GM18517 (cell line): ENCODE results near the gene EPHA4.

ENCODE experiments used
- ATAC-seq: cut with Tn5 transposase; IDR thresholded peaks from one replicate; pipeline ENCODE4 v1.9.1; 2021; ENCODE audit warnings: mild to moderate bottlenecking, moderate library complexity; ENCODE audit not compliant: unreplicated experiment

The EPHA4 gene

DNA sequence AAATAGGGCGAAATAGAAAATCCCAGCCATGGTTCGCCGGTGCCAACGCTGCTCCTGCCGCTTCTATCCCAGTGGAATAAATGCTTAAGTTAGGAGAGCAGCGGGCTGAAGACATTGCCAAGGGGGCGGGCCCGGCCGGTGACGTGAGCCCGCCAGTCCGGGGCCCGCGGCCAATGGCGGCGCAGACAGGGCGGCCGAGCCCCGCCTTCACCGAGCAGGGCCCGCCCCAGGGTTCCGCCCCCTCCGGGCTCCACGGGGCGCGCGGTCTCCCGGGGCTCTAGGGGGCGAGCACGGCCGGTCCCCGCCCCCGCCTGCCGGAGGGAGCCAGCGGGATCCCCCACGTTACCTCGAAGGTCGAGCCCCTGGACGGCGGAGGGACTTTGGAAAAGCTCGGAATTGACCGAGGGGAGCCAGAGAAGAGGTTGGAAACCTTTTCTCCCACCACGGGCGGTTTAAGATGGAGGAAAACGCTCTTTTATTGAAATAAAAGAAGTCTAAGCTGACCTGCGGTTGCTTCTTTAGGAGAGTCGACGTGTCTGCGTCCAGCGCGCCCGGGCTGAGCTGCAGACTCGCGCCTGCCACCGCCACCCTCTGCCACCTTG, at the start of gene EPHA4:
TSS of gene EPHA4 (minus strand) at position 86 of the 602 bp plus-strand sequence. CDS start at position 30, 56 bp downstream.
- ATAC-seq = peak; percentile 79

DNA sequence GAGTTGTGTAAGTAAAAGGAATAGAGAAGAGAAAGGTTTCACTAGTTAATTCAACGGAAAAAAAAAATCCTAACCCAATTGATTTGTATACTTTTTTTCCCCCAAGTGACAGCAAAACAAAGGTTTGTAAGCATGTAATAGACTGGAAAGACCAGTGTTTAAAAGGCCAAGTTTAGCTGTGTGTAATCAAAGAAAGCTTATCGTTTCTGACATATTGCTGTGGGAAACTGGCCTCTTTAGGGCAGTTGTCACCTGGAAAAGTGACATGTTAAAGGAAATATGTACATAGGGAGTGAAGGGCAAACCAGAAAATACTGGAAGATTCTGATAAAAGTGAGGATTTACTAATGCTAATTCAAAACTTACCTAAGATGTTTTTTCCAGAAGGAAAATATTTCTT, 45.9 kb upstream of the EPHA4 start:
- ATAC-seq = no peak

DNA sequence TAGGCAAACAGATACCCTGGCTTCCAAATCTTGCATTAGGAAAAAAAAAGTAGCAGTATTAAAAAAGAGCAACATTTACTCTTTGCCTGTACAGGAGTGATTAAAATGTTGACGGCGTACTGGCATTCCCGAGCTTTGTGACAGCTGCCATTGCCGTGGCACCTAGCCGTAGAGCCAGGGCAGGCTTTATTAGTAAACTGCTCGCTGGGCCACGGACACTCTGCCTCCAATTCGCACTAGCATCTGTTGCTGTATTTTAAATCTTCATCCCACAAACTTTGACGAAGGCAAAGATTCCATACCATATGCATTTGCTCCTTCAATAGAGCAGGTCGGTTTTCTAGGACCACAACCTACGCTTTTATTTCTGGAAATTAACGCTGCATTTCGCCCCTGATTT, 44.5 kb upstream of the EPHA4 start:
- ATAC-seq = no peak

DNA sequence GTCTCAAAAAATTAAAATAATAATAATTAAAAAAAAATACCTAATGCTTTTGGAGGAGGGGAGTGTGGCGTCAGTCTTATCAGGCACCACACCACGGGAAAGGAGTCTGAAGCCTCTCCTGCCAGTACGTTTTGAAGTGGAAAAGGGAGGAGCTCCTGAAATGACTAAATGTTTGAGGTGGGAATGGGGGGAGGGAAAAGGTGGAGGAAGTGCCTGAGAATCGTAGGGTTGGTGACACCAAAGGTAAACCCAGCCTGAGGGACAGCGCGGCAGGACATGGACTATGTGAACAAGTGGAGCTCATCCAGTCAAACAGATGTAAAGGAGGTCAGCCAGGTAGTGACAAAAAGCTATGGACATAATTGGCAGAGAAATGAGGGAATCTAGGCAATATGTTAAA, 42.2 kb upstream of the EPHA4 start:
- no peak for ATAC-seq

DNA sequence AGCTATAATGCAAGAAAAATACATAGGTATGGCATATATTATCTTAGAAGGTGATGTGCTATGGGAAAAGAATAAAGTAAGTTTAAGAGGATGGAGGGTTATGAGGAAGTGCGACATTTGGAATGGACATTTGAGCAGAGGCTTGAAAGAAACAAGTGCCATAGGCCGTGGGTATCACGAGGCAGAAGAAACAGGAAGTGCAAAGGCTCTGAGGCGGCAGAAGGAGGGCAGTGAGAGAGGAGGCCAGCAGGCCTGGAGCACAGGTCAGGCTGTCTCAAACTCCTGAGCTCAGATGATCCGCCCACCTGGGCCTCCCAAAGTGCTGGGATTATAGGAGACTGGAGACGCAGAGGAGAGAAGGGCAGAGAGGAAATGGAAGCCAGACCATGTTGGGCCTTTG, 40.7 kb upstream of the EPHA4 start:
- no peak for ATAC-seq

DNA sequence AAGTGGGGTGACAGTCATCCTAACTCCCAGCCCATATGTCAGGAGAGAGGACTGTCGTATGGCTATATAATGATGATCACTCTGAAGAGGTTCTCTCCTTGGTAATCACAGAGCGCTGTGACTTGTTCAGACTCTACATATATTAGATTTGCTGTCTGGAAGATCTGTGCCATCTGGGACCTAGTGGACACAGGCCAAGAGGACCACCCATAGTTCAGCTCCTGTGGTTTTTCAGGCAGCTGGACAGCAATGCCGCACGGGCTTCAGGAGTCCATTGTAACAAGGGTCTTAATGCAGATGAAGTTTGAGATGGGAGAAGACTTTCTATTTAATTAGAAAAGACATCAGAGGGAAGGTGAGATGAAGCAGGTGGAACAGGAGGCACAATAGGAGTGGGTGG, 40.1 kb upstream of the EPHA4 start:
- no peak for ATAC-seq

DNA sequence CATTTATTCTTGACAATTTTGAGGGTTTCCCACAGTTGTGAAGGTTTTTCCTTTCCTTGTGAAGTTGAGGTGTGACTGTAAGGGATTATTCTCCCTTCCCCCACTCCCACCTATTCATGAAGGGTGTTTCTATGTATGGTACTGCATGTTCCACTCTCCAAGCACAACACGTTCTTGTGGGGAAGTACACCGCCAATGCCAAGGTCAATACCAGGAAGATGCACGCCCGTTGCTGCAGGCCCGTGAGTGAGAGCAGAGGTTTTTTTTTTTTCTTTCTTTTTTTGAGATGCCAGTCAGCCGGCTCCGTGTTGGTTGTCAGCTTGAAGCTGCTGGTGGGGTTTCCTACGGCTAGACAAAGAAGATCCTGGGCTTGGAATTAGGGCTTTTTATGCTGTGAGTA, 38.6 kb upstream of the EPHA4 start:
- ATAC-seq = no peak

DNA sequence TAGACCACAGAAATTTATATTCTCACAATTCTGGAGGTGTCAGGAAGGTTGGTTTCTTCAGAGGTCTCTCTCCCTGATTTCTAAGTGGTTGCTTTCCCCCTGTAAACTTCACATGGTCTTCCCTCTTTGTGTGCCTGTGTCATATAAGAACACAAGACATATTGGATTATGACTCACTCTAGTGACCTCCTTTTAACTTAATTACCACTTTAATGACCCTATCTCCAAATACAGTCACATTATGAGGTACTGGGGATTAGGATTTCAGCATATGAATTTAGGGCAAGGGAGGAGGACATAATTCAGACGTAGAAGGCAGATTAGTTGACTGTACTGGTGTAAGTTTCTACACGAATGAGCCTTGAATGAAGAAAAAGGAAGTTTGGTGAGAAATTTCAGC, 38.2 kb upstream of the EPHA4 start:
- ATAC-seq = no peak

DNA sequence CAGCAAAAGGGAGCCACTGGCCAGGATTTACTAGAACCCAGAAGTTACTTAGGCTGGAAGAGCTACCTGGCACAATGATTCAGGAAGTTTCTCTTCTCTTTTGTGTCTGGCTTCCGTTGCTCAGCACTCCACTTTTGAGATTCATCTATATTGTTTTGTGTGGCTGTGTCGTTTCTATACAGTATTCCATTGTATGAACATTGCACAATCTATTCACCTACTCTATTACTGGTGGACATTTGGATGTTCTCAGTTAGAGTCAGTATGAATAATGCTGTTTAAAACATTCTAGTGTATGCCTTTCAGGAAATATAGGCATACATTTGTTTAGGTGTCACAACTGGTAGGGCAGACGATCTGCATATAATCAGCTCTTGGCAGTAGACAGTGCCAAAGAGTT, 36.3 kb upstream of the EPHA4 start:
- no peak for ATAC-seq

DNA sequence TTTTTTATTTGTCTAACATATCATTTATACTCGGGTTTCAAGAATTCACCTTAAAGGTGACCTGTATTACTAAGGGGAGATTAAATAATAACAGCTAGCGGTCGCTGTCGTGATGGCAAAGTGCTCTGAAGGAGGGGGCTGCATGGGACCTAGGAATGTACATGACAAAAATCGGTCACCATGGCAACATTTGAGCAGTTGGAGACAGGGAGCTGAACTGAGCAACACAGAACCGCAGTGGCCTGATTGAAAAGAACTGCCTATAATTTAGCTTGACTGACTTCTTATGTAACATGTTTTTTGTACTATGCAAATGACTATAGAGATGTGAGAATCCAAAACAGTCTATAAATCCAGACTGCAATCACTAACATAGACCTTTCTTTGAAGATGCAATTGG, 34.3 kb upstream of the EPHA4 start:
- no peak for ATAC-seq

DNA sequence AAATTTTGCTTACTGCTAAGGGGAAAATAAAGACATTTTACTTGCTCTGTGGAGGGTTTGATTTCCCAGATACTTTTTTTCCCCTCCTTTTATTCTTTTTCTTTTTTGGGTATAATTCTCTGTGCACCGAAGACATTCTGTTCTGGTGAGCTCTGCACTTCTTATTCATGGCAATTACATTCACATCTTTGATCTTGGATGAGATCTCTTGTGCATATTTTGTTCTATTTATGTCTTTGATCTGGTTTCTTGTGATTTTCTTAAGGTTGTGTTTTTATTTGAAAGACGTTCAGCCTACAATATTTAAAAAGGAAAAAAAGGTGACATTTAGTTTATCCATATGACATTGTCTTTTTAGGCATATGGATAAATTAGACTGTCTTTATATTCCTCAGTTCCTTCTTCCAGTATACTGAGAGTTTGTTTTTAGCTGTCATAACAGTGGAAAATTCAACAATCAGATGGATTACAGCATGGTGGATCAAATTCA, 33.7 kb upstream of the EPHA4 start:
- no peak for ATAC-seq

DNA sequence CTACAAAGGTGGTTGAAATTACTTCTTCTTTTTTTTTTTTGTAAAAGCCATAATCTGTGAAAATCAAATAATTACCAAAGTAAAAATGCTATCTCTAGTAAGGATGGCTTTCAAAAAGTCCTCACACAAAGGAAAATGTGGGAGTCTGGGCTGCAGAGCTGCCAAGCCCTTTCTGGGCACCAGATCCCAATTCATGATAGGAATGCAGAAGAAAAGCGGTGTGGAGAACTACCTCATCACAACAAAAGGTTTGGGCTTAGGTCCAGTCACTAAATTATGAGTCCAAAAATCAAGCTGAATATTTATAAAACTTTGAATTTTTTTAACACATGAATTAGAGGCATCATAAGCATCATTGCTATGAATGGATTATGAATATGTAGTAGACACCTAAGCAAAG, 30.8 kb upstream of the EPHA4 start:
- no peak for ATAC-seq

DNA sequence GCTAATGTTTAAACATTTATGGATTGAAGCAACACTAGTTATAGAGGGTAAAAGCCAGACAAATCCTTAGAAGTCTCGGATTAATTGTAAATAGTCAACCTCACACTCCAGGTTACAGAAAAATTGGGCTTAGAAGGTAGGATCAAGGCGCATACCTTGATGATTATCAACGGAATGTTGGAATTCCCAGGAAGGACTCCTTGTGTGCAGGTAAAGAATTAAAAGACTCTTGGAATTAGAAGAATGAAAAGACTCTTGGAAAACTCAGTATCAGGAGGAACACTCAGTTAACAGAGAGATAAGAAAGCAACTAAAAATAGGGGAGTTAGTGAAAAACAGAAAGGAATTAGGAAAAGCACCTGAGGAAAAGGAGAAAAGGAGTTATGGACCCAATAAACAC, 29.3 kb upstream of the EPHA4 start:
- ATAC-seq = no peak

DNA sequence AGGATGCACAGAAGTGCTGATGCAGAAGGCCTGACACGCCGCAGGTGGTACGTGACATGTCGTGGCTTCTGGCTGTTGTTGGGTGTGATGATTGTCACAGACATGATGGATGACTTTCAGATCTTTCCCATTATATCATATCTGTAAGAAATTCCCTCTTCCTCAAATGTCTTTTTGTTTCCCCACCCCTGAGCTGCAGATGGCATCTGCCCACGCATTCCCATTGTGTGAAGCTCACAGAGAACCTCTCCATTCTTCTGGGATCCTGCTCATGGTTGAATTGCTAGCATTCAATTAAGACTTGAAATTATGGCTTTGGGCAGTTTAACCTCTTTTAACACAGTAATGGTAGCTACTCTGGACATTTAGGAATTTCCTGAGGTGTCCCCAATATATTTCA, 28.3 kb upstream of the EPHA4 start:
- no peak for ATAC-seq

DNA sequence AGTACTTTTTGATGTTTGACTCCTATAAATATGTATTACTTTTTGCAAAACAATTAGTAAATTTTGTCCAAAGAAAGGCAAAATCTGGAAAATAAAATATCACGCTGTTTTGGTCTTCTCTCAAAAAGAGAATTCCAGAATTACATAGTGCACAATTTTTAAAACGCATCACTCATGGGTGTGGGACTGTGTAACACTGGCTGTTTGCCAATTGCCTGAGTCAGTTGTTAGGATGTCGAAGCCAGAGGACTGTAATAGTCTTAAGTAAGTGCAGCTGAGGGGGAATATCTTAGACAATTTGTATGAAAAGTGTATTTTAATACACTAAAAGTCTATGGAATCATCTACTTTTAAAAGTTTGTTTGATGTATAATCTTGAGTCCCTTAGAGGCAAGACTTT, 24.1 kb upstream of the EPHA4 start:
- ATAC-seq = no peak

DNA sequence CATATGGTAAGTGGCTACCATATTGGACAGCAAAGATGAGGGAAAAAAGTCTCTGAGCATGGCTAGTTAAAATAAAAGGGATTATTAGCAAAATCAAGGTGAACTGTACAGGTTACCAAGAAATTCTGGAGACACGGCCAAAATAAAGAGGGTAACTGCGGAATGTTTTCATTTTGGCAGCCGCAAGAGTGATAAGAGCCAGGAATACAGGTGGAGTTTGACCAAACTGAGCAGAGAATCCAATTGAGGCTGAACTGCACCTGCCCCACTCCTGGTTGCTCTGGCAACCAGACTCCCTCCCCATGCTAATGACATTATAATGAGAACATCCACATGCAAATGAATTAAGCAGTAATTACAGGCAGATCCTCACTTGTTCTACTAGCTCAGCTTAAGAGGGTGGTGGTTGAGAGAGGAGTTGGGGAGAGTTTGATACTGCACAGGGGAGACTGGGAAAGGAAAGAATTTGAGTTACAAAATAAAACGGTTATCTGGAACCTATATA, 18.8 kb upstream of the EPHA4 start:
- no peak for ATAC-seq

DNA sequence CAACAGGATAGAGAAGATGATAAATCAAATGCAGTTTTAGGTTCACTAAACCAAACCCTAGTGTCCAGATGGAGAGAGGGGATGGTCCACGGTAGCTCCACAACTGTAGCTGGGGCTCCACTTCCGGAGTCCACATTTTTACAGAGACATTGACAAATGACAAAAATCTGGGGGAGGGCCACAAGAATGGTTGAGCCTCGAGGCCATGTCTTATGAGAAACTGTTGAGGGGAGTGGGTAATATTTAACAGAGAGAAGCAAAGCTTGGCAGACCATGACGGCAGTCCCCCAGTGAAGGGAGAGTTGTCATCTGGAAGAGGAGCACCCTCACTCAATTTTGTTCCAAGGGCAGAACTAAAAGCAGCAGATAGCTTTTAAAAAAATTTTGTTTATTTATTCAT, 17.6 kb upstream of the EPHA4 start:
- ATAC-seq = no peak

DNA sequence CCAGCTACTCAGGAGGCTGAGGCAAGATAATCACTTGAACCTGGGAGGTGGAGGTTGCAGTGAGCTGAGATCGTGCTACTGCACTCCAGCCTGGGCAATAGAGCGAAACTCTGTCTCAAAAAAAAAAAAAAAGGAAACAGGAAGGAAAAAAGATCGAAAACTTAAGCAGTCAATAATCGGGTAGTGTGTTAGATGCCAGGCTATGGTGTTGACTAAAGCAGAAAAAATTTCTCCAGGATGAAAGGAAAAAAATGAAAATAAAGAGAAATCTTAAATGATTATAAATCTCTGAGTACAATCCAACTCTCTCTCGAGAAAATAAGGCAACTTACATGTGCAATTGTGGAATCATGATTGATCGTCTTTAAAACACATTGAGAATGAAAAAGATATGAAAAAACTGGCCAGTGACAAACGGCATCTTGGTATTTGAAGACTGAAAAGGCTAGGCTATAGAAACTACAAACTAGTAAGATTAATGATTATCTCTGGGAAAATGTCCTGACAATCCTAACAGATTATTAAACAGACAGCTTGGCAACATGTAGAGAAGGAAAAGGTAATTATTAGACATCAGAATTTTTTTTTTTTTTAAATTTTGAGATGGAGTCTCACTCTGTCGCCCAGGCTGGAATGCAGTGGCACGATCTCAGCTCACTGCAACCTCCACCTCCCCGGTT, 16.3 kb upstream of the EPHA4 start:
- no peak for ATAC-seq

DNA sequence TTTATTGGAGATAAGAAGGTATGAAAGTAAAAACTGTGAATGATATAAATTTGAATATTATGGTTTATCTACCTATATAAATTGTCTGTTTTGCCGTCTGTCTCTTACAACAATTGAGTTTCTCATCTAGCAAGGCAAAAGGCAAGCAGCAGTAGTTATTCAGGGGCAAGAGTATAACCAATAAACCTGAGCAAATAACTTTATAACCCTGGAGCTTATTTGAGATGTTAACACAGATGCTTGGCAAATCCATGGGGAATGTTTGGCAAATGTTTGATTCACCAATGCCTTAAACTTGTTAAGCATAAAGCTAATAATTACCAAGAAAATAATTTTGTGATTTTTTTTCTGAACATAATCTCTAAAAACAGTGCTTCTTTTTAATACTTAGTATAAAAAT, 9.9 kb upstream of the EPHA4 start:
- ATAC-seq = no peak

DNA sequence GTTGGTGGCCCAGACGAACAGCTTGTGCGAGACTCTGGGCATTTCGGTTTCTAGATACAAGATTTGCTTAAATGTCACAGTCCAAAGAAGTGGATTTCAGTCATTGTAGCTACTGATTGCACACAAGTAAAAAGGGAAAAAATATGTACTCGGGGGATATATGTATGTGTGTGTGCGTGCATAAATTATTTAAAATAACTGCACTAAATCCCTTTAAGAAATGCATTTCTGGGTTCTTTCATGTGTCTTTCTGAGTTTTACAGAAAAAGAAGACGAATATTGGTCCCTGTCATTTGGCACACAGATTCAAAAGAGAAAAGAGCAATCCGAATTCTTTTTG, 2.1 kb upstream of the EPHA4 start:
- ATAC-seq = no peak

DNA sequence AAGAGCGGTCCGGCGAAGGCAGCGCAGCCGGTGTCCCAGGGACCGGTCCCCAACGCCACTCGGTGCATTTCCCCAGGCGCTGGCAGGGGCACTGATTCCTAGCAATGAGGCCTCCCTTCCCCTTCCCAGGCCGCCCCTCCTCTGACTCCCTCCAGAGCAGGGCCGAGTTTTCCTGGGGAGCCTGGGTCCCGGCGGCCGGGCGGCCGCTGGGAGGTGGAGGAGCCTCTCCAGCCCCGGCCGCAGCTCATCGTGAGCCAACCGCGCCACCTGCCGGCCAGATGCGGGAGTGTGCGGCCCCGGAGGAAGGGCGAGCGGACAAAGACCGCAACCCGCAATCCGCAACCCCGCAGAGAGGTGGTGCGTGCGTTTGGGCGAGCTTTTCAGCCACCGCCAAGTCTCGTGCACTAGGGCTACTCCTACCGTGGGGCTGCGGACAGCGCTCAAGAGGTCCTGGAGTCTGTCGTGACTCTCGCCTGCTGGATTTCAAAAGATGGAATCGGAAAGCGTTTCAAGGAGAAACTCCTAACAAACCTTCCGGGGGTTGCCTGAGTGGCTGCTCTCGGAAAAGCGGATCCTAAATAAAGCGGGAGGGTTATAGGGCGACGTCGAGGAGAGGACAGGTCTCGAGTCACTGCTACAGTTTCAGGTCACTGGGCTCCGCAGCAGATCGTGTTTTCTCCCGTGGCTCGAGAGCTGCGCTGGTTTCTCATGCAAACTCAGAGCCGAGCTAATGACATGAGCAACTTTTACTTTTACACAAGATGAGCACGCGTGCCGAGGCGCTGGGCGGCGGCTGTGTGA, 1.5 kb upstream of the EPHA4 start:
- peak; percentile 40 for ATAC-seq

DNA sequence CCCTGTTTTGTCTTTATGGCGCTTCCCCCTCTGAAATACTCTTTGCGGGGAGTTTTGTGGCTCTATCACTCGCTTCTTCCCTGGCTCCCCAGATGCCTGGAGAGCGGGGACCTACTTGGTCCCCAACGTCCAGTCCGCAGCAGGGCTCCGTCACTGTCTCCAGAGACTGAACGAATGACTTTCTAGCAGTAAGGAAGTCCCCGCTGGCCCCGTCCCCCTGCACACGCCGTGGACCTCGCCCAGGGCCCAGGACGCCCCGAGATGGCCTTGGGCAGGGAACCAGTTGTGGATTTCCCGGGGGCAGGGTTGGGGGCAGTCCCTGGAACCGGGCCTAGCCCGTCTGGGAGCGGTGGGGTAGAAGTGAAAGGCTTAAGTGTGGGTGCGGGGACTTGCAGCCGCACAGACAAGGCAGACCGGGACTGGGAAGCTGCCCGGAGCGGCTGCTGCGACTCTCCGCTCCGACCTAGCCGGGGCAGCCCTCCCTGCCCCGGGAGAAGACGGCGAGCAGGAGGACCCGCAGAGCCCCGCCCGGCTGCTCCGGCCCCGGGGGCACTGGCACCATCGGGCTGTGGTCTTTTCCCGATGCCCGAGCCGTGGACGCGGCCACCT, 821 bp upstream of the EPHA4 start:
- ATAC-seq = peak; percentile 32
